ENCODE results near the gene SFT2D1. TPM values are rescaled to one million over a fixed set of nuclear protein-coding genes. Genes with fewer than 3 reads are reported as not detected.

SFT2D1 gene
- total and polyA plus RNA-seq, 2 experiments from 2014 or later: 51.4 to 103 TPM

GRCh38 chr6:166335378-166336302 is 6.7 kb downstream of the SFT2D1 start:
- Histone ChIP-seq H3F3A (ENCODE audit: insufficient read depth) (0 out of 2 replicates have a peak, but pooled peaks cover 12% of the 10 kb centered on the region), H3K9ac (no peak overlapping the region), H3K9me2 (ENCODE audit: insufficient read depth) (no peaks in the 10 kb centered on the region), H3K79me2 (ENCODE audit: insufficient read depth) (peaks cover 100% of the 10 kb centered on the region), H3K27ac (no peak overlapping the region), H3K4me2 (ENCODE audit: unreplicated experiment) (no peak overlapping the region), H3K27me3 (replicated peaks; ENCODE audit: insufficient read depth) (no peaks in the 10 kb centered on the region), H2AFZ (no peak overlapping the region), H4K20me1 (ENCODE audit: insufficient read depth) (no peaks in the 10 kb centered on the region), H3K9me3 (ENCODE audit: low read depth) (no peaks in the 10 kb centered on the region), H3K4me3 (no peak overlapping the region), H3K4me1 (ENCODE audit: insufficient read depth) (no peaks in the 10 kb centered on the region; the same call in 1 of the 2 replicates), H3K36me3 (ENCODE audit: low read depth) (peaks cover 6% of the 10 kb centered on the region; the same call in 1 of the 2 replicates)
- no peak for DNase-seq
- TF ChIP-seq EZH2 (IDR thresholded peaks at IDR 0.05; ENCODE audit: insufficient read depth, poor library complexity, severe bottlenecking) (no peak), EZH2phosphoT487 (IDR thresholded peaks at IDR 0.05; ENCODE audit: insufficient read depth, low read depth) (no peak)
- in situ Hi-C loops (cut with MboI): no loop called here
- WGBS, 2 experiments (ENCODE audit: low coverage in 1 of 2, low lambda C conversion rate in 2 of 2, missing lambda C conversion rate in 2 of 2): 77% methylated on average over 11 of the region's 11 CpGs

- no peaks in the 10 kb centered on the region for H4K20me1 ChIP-seq (ENCODE audit: insufficient read depth)
- H3K9ac ChIP-seq: no peak overlapping the region
- no peak overlapping the region for H3K27ac ChIP-seq
- H3K4me3 ChIP-seq: no peak overlapping the region
- in situ Hi-C loops (cut with MboI): no loop called here
- H3K4me1 ChIP-seq (ENCODE audit: insufficient read depth): 0 out of 2 replicates have a peak, but pooled peaks cover 5% of the 10 kb centered on the region
- H3K9me3 ChIP-seq (ENCODE audit: low read depth): no peaks in the 10 kb centered on the region
- no peaks in the 10 kb centered on the region for H3K27me3 ChIP-seq (replicated peaks; ENCODE audit: insufficient read depth)
- no peak overlapping the region for H3K4me2 ChIP-seq (ENCODE audit: unreplicated experiment)
- peaks cover 100% of the 10 kb centered on the region for H3K79me2 ChIP-seq (ENCODE audit: insufficient read depth)
- DNase-seq: no peak
- peaks cover 6% of the 10 kb centered on the region; the same call in 1 of the 2 replicates for H3K36me3 ChIP-seq (ENCODE audit: low read depth)
- H3K9me2 ChIP-seq (ENCODE audit: insufficient read depth): no peaks in the 10 kb centered on the region
- no peak for TF ChIP-seq EZH2 (IDR thresholded peaks at IDR 0.05; ENCODE audit: insufficient read depth, poor library complexity, severe bottlenecking)
- TF ChIP-seq EZH2phosphoT487 (IDR thresholded peaks at IDR 0.05; ENCODE audit: insufficient read depth, low read depth): no peak
- no peak overlapping the region for H2AFZ ChIP-seq
- H3F3A ChIP-seq (ENCODE audit: insufficient read depth): 0 out of 2 replicates have a peak, but pooled peaks cover 12% of the 10 kb centered on the region
- whole genome bisulfite sequencing, 2 experiments (ENCODE audit: low coverage in 1 of 2, low lambda C conversion rate in 2 of 2, missing lambda C conversion rate in 2 of 2): 91 to 93% methylated on average over 8 of the region's 8 CpGs
Observed at GRCh38 chr6:166334878-166335277, 7.5 kb downstream of the SFT2D1 start.

DNA sequence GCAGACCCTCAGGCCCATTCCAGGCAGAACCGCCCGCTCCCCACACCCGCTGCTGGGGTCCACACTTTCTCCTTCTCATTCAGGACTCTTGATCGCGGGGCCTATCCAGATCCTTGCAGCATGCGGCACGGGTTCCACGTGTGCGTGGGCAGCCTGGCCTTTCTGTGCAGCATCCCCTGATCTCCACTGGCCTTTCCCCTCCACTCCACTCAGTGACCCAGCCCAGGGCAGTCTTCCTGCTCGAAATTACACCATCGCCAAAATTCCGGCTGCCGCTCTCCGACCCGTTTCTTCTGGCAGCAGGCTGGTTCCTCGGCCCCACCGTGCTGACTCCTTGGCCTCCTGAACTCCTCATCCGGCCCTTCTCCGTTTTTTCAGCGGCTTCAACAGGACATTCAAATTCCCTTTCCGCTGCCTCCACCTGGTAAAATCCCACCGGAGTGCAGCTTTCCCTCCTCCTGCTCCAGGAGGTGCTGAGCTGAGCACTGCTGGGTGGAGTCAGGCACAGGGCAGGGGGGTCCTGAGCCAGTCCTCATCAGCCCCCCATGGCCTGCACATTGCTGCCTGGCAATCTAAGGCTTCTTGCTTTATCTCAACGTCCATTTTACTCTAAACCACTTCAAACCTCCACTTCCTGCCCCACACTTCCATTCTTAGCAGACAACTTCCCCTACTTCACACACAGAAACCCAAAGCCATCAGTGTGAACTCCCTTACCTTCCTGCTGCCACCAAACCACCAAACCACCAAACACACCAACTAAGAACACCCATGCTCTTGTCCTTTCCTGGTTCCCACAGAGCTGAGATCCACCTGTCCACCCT is 9.0 kb downstream of the SFT2D1 start:
- Histone ChIP-seq H3K9me2 (ENCODE audit: insufficient read depth) (no peaks in the 10 kb centered on the region), H3K27ac (no peak overlapping the region), H3K9ac (no peak overlapping the region), H3K27me3 (replicated peaks; ENCODE audit: insufficient read depth) (no peaks in the 10 kb centered on the region), H3K4me1 (ENCODE audit: insufficient read depth) (0 out of 2 replicates have a peak, but pooled peaks cover 5% of the 10 kb centered on the region), H3K36me3 (ENCODE audit: low read depth) (peaks cover 6% of the 10 kb centered on the region; the same call in 1 of the 2 replicates), H3K9me3 (ENCODE audit: low read depth) (no peaks in the 10 kb centered on the region), H3F3A (ENCODE audit: insufficient read depth) (0 out of 2 replicates have a peak, but pooled peaks cover 12% of the 10 kb centered on the region), H3K79me2 (ENCODE audit: insufficient read depth) (peaks cover 100% of the 10 kb centered on the region), H2AFZ (no peak overlapping the region), H4K20me1 (ENCODE audit: insufficient read depth) (no peaks in the 10 kb centered on the region), H3K4me2 (ENCODE audit: unreplicated experiment) (no peak overlapping the region), H3K4me3 (no peak overlapping the region)
- in situ Hi-C loops (cut with MboI): no loop called here
- 89% methylated on average over 23 of the region's 23 CpGs for WGBS, 2 experiments (ENCODE audit: low coverage in 1 of 2, low lambda C conversion rate in 2 of 2, missing lambda C conversion rate in 2 of 2)
- TF ChIP-seq EZH2phosphoT487 (IDR thresholded peaks at IDR 0.05; ENCODE audit: insufficient read depth, low read depth) (no peak), EZH2 (IDR thresholded peaks at IDR 0.05; ENCODE audit: insufficient read depth, poor library complexity, severe bottlenecking) (no peak)
- no peak for DNase-seq
